PC-9 (cell line): ENCODE measurements around the gene THUMPD3. TPM values are rescaled to one million over a fixed set of nuclear protein-coding genes. Genes with fewer than 3 reads are reported as not detected.

ENCODE experiments used
- BruUV-seq: library from RNA; stranded (reverse); fragments of 400-500 nt; replicated peaks from 2 replicates; lab custom pipeline; 2021; lab: Mats Ljungman, UMichigan
- CTCF ChIA-PET: fragments of 300-600 bp; sonication (Branson Sonifier 250); formaldehyde crosslinking; loops from one replicate; lab custom pipeline; 2022; ENCODE audit warnings: antibody characterized with exemption; lab: Charles Lee
- POLR2A ChIA-PET: fragments of 300-600 bp; sonication (Branson Sonifier 250); formaldehyde crosslinking; loops from one replicate; lab custom pipeline; 2022; ENCODE audit warnings: antibody characterized with exemption; ENCODE audit not compliant: unreplicated experiment; lab: Charles Lee
- DNase-seq, 2 experiments: peaks; one replicate each; pipeline versions ENCODE4 v3.0.0 to v3.0.0-alpha.2; 2015 to 2022; ENCODE audit warnings: mixed read lengths in 1 of 2
- H2AFZ ChIP-seq: fragments of 200-600 bp; sonication (generic); 2 replicates; pipeline ENCODE4 v1.8.1; 2017; ENCODE audit warnings: antibody characterized with exemption
- H3F3A ChIP-seq: fragments of 200-600 bp; sonication (generic); 2 replicates; pipeline ENCODE4 v1.8.1; 2017; ENCODE audit warnings: antibody characterized with exemption, mild to moderate bottlenecking, low read depth; ENCODE audit not compliant: insufficient read depth
- H3K27ac ChIP-seq: fragments of 200-600 bp; sonication (generic); 2 replicates; pipeline ENCODE4 v1.6.1; 2016; ENCODE audit warnings: mixed run types
- H3K27me3 ChIP-seq: fragments of 200-600 bp; sonication (generic); 2 replicates; pipeline ENCODE4 v1.6.1; 2016; ENCODE audit warnings: low read depth, mixed run types; ENCODE audit not compliant: insufficient read depth
- H3K36me3 ChIP-seq: fragments of 200-600 bp; sonication (generic); 2 replicates; pipeline ENCODE4 v1.6.1; 2016; ENCODE audit warnings: low read depth, mixed run types
- H3K4me1 ChIP-seq: fragments of 200-600 bp; sonication (generic); replicated peaks from 2 replicates; pipeline ENCODE4 v1.6.1; 2016; ENCODE audit warnings: mixed run types; ENCODE audit not compliant: insufficient read depth
- H3K4me2 ChIP-seq: fragments of 200-600 bp; sonication (generic); 2 replicates; pipeline ENCODE4 v1.6.1; 2017; ENCODE audit warnings: mixed run types
- H3K4me3 ChIP-seq: fragments of 200-600 bp; sonication (generic); 2 replicates; pipeline ENCODE4 v1.6.1; 2016; ENCODE audit warnings: mixed run types
- H3K79me2 ChIP-seq: fragments of 200-600 bp; sonication (generic); 2 replicates; pipeline ENCODE4 v1.6.1; 2017; ENCODE audit warnings: low read depth, mixed run types
- H3K9me2 ChIP-seq: fragments of 200-600 bp; sonication (generic); 2 replicates; pipeline ENCODE4 v1.8.1; 2017; ENCODE audit warnings: mild to moderate bottlenecking; ENCODE audit not compliant: insufficient read depth
- H3K9me3 ChIP-seq: fragments of 200-600 bp; sonication (generic); 2 replicates; pipeline ENCODE4 v1.8.1; 2016; ENCODE audit warnings: low read depth; ENCODE audit not compliant: insufficient read depth
- H4K20me1 ChIP-seq: fragments of 200-600 bp; sonication (generic); 2 replicates; pipeline ENCODE4 v1.8.1; 2017; ENCODE audit not compliant: insufficient read depth
- CTCF ChIP-seq: fragments of 200-600 bp; sonication (generic); conservative IDR thresholded peaks from 2 replicates; pipeline ENCODE4 v1.6.1; 2017; ENCODE audit warnings: mixed run types, antibody characterized with exemption, mild to moderate bottlenecking, moderate library complexity
- EZH2 ChIP-seq: fragments of 200-600 bp; sonication (generic); IDR thresholded peaks from 2 replicates; pipeline ENCODE4 v1.8.0; 2017; ENCODE audit warnings: antibody characterized with exemption, low read depth
- intact Hi-C: fragments of 100-400 bp; cut with micrococcal nuclease; formaldehyde crosslinking; loops from one replicate; pipeline ENCODE4 v1.10.0; 2022; ENCODE audit not compliant: unreplicated experiment
- total RNA-seq: library from RNA; stranded (reverse); gene quantifications from 2 replicates; pipeline ENCODE4 v1.2.3, GENCODE V29; 2021

THUMPD3 gene
- total RNA-seq, 1 experiment from 2014 or later = 48.8 TPM

DNA sequence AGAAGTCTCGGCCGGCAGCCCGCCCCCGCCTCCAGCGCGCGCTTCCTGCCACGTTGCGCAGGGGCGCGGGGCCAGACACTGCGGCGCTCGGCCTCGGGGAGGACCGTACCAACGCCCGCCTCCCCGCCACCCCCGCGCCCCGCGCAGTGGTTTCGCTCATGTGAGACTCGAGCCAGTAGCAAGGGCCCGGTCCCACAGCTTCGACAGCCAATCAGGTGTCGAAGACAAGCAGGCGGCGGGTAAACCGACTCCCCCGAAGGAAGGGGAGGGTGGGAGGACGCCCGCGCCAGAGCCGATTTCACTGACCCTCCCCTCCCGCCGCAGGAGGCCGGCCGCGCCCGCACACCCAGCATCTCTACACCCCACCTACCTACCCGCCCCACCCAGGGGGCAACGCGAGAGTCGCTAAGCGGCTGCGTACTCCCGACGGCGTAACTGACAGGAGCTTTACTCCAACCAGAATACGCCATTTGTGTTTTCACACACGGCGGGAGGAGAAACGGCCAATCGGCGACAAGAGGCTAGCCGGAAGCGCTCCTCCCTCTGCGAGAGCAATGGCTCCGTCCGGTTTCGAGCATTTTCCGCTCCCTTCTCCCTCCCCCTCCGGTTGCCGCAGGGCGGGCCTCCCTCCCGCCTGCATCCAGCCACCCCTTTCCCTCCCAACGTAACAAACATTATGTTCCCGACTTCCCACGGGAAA lies 33.9 kb downstream of the THUMPD3 start:
- H3K9me2 ChIP-seq = no peaks in the 10 kb centered on the region
- BruUV-seq = no TSS peak
- no peaks in the 10 kb centered on the region for H3K27me3 ChIP-seq
- no peak for TF ChIP-seq EZH2
- no peak for TF ChIP-seq CTCF
- peak overlapping the region; percentile 63 for H3K4me3 ChIP-seq
- POLR2A ChIA-PET = interaction anchor here (0.5 to 0.8 kb wide), 7 partner anchors 11 to 807 kb away, joined by 3 to 13 read pairs (median 3); partner anchors contain the start of gene MTMR14
- peaks cover 37% of the 10 kb centered on the region for H3K36me3 ChIP-seq
- peak overlapping the region; percentile 95 for H3K4me2 ChIP-seq
- CTCF ChIA-PET = interaction anchor here (1.2 kb wide), 1 partner anchor 43 kb away, joined by 4 read pairs; no protein-coding TSS in a partner anchor
- peaks cover 86% of the 10 kb centered on the region for H3K79me2 ChIP-seq
- peak overlapping the region; percentile 91 for H3K27ac ChIP-seq
- H3K9me3 ChIP-seq = no peaks in the 10 kb centered on the region
- peaks cover 59% of the 10 kb centered on the region for H3K4me1 ChIP-seq
- intact Hi-C loops = loop anchor here (1.0 to 5.0 kb wide), 2 partner anchors 26 to 44 kb away; no protein-coding TSS in a partner anchor
- peaks cover 58% of the 10 kb centered on the region for H3F3A ChIP-seq
- peaks cover 70% of the 10 kb centered on the region for H4K20me1 ChIP-seq
- DNase-seq = peak; percentile 95 to 98
- no peak overlapping the region for H2AFZ ChIP-seq

DNA sequence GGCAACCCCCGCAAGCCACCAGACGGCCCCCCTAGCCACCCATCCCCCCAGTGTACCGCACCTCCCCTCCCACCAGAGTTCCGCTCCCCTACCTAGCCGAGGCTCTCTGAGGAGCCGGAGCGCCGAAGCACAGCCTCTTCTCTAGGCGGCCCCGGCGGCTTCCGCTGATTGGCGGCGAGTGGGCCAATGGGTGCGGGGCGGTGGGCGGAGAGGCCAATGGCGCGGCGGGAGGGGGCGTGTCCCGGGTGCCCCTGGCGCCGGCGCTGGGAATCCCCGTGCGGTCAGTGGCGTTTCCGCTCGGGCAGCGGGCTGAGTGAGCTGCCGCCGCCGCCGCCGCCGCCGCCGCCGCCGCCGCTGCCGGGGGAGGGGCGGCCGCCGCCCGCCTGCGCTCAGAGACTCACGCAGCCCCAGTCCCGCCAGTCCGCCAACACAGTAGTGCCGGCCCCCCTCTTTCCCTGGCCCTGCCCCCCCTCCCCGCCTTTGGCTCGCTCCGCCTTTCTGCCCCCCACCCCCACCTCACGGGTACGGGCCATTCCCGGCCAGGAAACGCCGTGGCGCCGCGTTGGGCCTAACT lies 34.6 kb downstream of the THUMPD3 start, which contains the start of gene SETD5:
Gene SETD5, plus strand, starts transcription at position 284 of the 574 bp plus-strand sequence. CDS start 31,324 bp downstream, outside the sequence.
- no TSS peak for BruUV-seq
- Histone ChIP-seq H3K27me3 (no peaks in the 10 kb centered on the region), H3K4me3 (peak within 1 kb of the TSS; percentile 92), H3K4me2 (peak within 1 kb of the TSS; percentile 95), H3K27ac (peak within 1 kb of the TSS; percentile 91), H4K20me1 (peaks cover 70% of the 10 kb centered on the region), H3K9me3 (no peaks in the 10 kb centered on the region), H2AFZ (no peak within 1 kb of the TSS), H3K79me2 (peaks cover 86% of the 10 kb centered on the region), H3K9me2 (no peaks in the 10 kb centered on the region), H3K36me3 (peaks cover 31% of the 10 kb centered on the region), H3F3A (peaks cover 52% of the 10 kb centered on the region), H3K4me1 (peaks cover 64% of the 10 kb centered on the region)
- no peak for TF ChIP-seq CTCF
- TF ChIP-seq EZH2 = no peak
- ChIA-PET POLR2A (interaction anchor here (0.6 to 0.8 kb wide), 6 partner anchors 10 to 807 kb away, joined by 3 to 17 read pairs (median 3); partner anchors contain the start of gene MTMR14), CTCF (no interaction called here)
- DNase-seq = peak; percentile 81 to 98
- intact Hi-C loops = loop anchor here (5.0 kb wide), 1 partner anchor 45 kb away; no protein-coding TSS in a partner anchor

DNA sequence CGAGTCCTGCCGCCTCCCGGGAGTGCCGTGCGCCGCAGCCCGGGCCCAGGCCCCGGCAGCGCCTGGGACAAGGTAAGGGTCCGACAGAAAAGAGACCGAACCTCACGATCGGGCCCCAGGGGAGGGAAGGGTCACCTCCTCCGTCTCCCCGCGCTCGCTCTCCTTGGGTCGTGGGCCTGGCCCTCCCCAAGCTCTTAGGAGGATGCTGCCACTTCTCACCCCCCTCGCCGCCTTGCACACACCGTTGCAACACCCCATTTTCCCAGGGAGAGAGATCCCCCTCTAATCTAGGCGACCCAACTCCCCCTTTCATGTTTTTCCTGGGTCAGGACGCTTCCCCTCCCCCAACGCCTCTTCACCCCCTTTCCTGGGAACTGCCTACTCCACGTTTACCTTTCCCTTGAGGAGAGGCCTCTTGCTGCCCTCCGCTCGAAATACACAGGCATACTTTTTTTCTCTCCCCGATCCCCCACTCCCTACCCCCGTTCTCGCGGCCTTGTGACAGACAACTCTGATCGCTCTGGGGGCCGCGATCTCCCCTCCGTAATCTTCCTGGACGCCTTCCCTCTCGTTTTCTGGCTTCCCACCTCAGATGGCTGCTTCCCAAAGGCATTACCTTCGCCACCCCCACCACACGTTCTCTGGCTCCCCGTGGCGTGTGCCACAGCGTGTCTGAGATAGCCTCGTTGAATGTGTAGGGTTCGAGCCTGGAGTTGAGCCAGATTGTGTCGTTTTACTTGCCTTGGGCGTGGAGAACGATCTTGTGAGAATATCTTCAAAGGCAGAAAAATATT lies 35.2 kb downstream of the THUMPD3 start:
- H3K9me3 ChIP-seq = no peaks in the 10 kb centered on the region
- H3K9me2 ChIP-seq = no peaks in the 10 kb centered on the region
- ChIA-PET POLR2A (interaction anchor here (0.7 kb wide), 2 partner anchors 93 to 548 kb away, joined by 3 to 17 read pairs; no protein-coding TSS in a partner anchor), CTCF (no interaction called here)
- H3K27ac ChIP-seq = peak overlapping the region; percentile 89
- H3K4me2 ChIP-seq = peak overlapping the region; percentile 90
- peak overlapping the region; percentile 92 for H3K4me3 ChIP-seq
- DNase-seq = peak; percentile 23 to 45
- H3K36me3 ChIP-seq = peaks cover 24% of the 10 kb centered on the region
- peaks cover 45% of the 10 kb centered on the region for H3F3A ChIP-seq
- TF ChIP-seq EZH2 (no peak), CTCF (no peak)
- H3K27me3 ChIP-seq = no peaks in the 10 kb centered on the region
- intact Hi-C loops = loop anchor here (5.0 kb wide), 1 partner anchor 46 kb away; no protein-coding TSS in a partner anchor
- peaks cover 86% of the 10 kb centered on the region for H3K79me2 ChIP-seq
- TSS peak; percentile 43 for BruUV-seq
- H2AFZ ChIP-seq = no peak overlapping the region
- H4K20me1 ChIP-seq = peaks cover 70% of the 10 kb centered on the region
- H3K4me1 ChIP-seq = peaks cover 64% of the 10 kb centered on the region
